H9 (cell line): ENCODE data around the gene TPRG1. TPM values are rescaled to one million over a fixed set of nuclear protein-coding genes. Genes with fewer than 3 reads are reported as not detected.

Experiments used
- DNase-seq: peaks from one replicate; pipeline ENCODE4 v3.0.0-alpha.2; 2017
- H2AFZ ChIP-seq: one replicate; pipeline ENCODE4 v1.6.1; 2013; ENCODE audit warnings: mild to moderate bottlenecking, low read length, control low read depth, moderate library complexity
- H2AK5ac ChIP-seq: 2 replicates; pipeline ENCODE4 v1.6.1; 2013; ENCODE audit warnings: low read length, control low read depth, mixed read lengths; ENCODE audit not compliant: insufficient read length
- H2BK120ac ChIP-seq: one replicate; pipeline ENCODE4 v1.6.1; 2013; ENCODE audit warnings: low read depth, mild to moderate bottlenecking, low read length, control low read depth, inconsistent platforms; ENCODE audit not compliant: poor library complexity, severe bottlenecking
- H2BK12ac ChIP-seq: 2 replicates; pipeline ENCODE4 v1.6.1; 2013; ENCODE audit warnings: low read length, control low read depth, mixed read lengths, low read depth; ENCODE audit not compliant: insufficient read length
- H2BK15ac ChIP-seq: 2 replicates; pipeline ENCODE4 v1.6.1; 2013; ENCODE audit warnings: low read depth, low read length, control low read depth
- H2BK20ac ChIP-seq: one replicate; pipeline ENCODE4 v1.6.1; 2013; ENCODE audit warnings: low read depth, mild to moderate bottlenecking, low read length, control low read depth, inconsistent platforms; ENCODE audit not compliant: poor library complexity, severe bottlenecking
- H2BK5ac ChIP-seq: 2 replicates; pipeline ENCODE4 v1.6.1; 2013; ENCODE audit warnings: low read length, control low read depth, mixed read lengths; ENCODE audit not compliant: insufficient read length
- H3K14ac ChIP-seq: 2 replicates; pipeline ENCODE4 v1.6.1; 2013; ENCODE audit warnings: low read length, control low read depth; ENCODE audit not compliant: insufficient read depth
- H3K18ac ChIP-seq: 2 replicates; pipeline ENCODE4 v1.6.1; 2013; ENCODE audit warnings: low read depth, mild to moderate bottlenecking, mixed read lengths, low read length, control low read depth; ENCODE audit not compliant: insufficient read length
- H3K23ac ChIP-seq: 2 replicates; pipeline ENCODE4 v1.6.1; 2013; ENCODE audit warnings: low read length, control low read depth, mixed read lengths, low read depth; ENCODE audit not compliant: insufficient read length
- H3K23me2 ChIP-seq: 2 replicates; pipeline ENCODE4 v1.6.1; 2013; ENCODE audit warnings: low read depth, mild to moderate bottlenecking, mixed read lengths, low read length, control low read depth; ENCODE audit not compliant: insufficient read length, poor library complexity, severe bottlenecking
- H3K27ac ChIP-seq: 2 replicates; pipeline ENCODE4 v1.5.1; 2013; ENCODE audit warnings: low read length, control low read depth, mixed read lengths, low read depth; ENCODE audit not compliant: insufficient read length
- H3K27me3 ChIP-seq: 2 replicates; pipeline ENCODE4 v1.6.1; 2013; ENCODE audit warnings: low read length, control low read depth, inconsistent platforms; ENCODE audit not compliant: insufficient read depth
- H3K4ac ChIP-seq: 2 replicates; pipeline ENCODE4 v1.6.1; 2013; ENCODE audit warnings: low read depth, mild to moderate bottlenecking, control low read depth, inconsistent platforms, low read length, moderate library complexity
- H3K4me1 ChIP-seq: 2 replicates; pipeline ENCODE4 v1.6.1; 2013; ENCODE audit warnings: low read length, control low read depth, inconsistent platforms; ENCODE audit not compliant: insufficient read depth
- H3K4me2 ChIP-seq: 2 replicates; pipeline ENCODE4 v1.6.1; 2013; ENCODE audit warnings: low read length, control low read depth, mixed read lengths; ENCODE audit not compliant: insufficient read length, insufficient read depth
- H3K56ac ChIP-seq: 2 replicates; pipeline ENCODE4 v1.6.1; 2013; ENCODE audit warnings: low read depth, mild to moderate bottlenecking, mixed read lengths, low read length, control low read depth; ENCODE audit not compliant: insufficient read length
- H3K79me1 ChIP-seq: 2 replicates; pipeline ENCODE4 v1.6.1; 2013; ENCODE audit warnings: low read depth, mild to moderate bottlenecking, moderate library complexity, low read length, control low read depth, inconsistent platforms; ENCODE audit not compliant: insufficient read depth, poor library complexity, severe bottlenecking
- H3K79me2 ChIP-seq: 2 replicates; pipeline ENCODE4 v1.6.1; 2013; ENCODE audit warnings: low read length, control low read depth, inconsistent platforms; ENCODE audit not compliant: insufficient read depth
- H3K9ac ChIP-seq: 2 replicates; pipeline ENCODE4 v1.6.1; 2013; ENCODE audit warnings: low read length, control low read depth, mixed read lengths; ENCODE audit not compliant: insufficient read length; ENCODE audit errors: extremely low read depth
- H3K9me3 ChIP-seq: one replicate; pipeline ENCODE4 v1.6.1; 2013; ENCODE audit warnings: low read depth, low read length, inconsistent platforms; ENCODE audit not compliant: control insufficient read depth
- H3T11ph ChIP-seq: one replicate; pipeline ENCODE4 v1.6.1; 2013; ENCODE audit warnings: mild to moderate bottlenecking, low read length, control low read depth, inconsistent platforms
- H4K20me1 ChIP-seq: one replicate; pipeline ENCODE4 v1.6.1; 2013; ENCODE audit not compliant: control insufficient read depth, insufficient read length, insufficient read depth
- H4K5ac ChIP-seq: 2 replicates; pipeline ENCODE4 v1.6.1; 2013; ENCODE audit warnings: low read depth, mild to moderate bottlenecking, mixed read lengths, low read length, control low read depth; ENCODE audit not compliant: insufficient read length
- H4K8ac ChIP-seq: replicated peaks from 2 replicates; pipeline ENCODE4 v1.6.1; 2013; ENCODE audit warnings: low read length, control low read depth, mixed read lengths, low read depth; ENCODE audit not compliant: insufficient read length
- H4K91ac ChIP-seq: 2 replicates; pipeline ENCODE4 v1.6.1; 2013; ENCODE audit warnings: low read depth, mild to moderate bottlenecking, moderate library complexity, mixed read lengths, low read length, control low read depth; ENCODE audit not compliant: insufficient read length
- H3K27ac Mint-ChIP-seq, 3 experiments: 2 replicates in 2 of 3; 3 replicates in 1 of 3; pipeline ENCODE4 v1.8.0; 2020 to 2021; ENCODE audit warnings: mixed read lengths in 3 of 3, mild to moderate bottlenecking in 1 of 3, moderate library complexity in 1 of 3
- H3K27me3 Mint-ChIP-seq: 2 replicates; pipeline ENCODE4 v1.8.0; 2021; ENCODE audit warnings: low read depth, mild to moderate bottlenecking, moderate library complexity, mixed read lengths
- H3K36me3 Mint-ChIP-seq, 3 experiments: 2 replicates in 2 of 3; 3 replicates in 1 of 3; pipeline ENCODE4 v1.8.0; 2020 to 2021; ENCODE audit warnings: low read depth in 3 of 3, mixed read lengths in 3 of 3; ENCODE audit not compliant: insufficient read depth in 1 of 3
- H3K4me1 Mint-ChIP-seq, 2 experiments: 2 replicates each; pipeline ENCODE4 v1.8.0; 2020; ENCODE audit warnings: mixed read lengths in 2 of 2
- H3K4me3 Mint-ChIP-seq, 2 experiments: 2 replicates in 1 of 2; 3 replicates in 1 of 2; pipeline ENCODE4 v1.8.0; 2020 to 2021; ENCODE audit warnings: mild to moderate bottlenecking in 2 of 2, mixed read lengths in 2 of 2, moderate library complexity in 1 of 2
- H3K9me3 Mint-ChIP-seq, 2 experiments: 2 replicates in 1 of 2; 3 replicates in 1 of 2; pipeline ENCODE4 v1.8.0; 2020; ENCODE audit warnings: mild to moderate bottlenecking in 2 of 2, mixed read lengths in 2 of 2, moderate library complexity in 1 of 2
- WGBS: extraction: QIAGEN DNeasy Blood & Tissue Kit; methylation state at CpG from one replicate; pipeline ENCODE4 v1.1.7; 2013; ENCODE audit warnings: missing lambda C conversion rate, low lambda C conversion rate, mixed read lengths; ENCODE audit not compliant: insufficient read length; ENCODE audit errors: extremely low coverage; 5-methylcytosine and 5-hydroxymethylcytosine counted together
- total RNA-seq: library from RNA; stranded (reverse); gene quantifications from 2 replicates; pipeline ENCODE4 v1.2.1, GENCODE V29; 2021
- TF ChIP-seq, protein P1 (sequence below): fragments of 200-600 bp; sonication (generic); conservative IDR thresholded peaks from 3 replicates; pipeline ENCODE4 v1.8.0; 2021; ENCODE audit warnings: antibody characterized with exemption, mild to moderate bottlenecking

The TPRG1 gene
- total RNA-seq, 1 experiment from 2014 or later: 0.66 TPM

- H3K27me3 Mint-ChIP-seq: no peaks in the 10 kb centered on the region
Observed at GRCh38 chr3:189167027-189167766, 4.6 kb upstream of the TPRG1 start.

More at GRCh38 chr3:189167027-189167766, 4.6 kb upstream of the TPRG1 start:
- Histone ChIP-seq H3K79me2 (no peaks in the 10 kb centered on the region), H2AK5ac (no peak overlapping the region), H2AFZ (no peak overlapping the region), H3K9ac (no peak overlapping the region), H3K23me2 (no peaks in the 10 kb centered on the region), H3K4me2 (no peak overlapping the region), H3K27me3 (no peaks in the 10 kb centered on the region), H3K79me1 (no peaks in the 10 kb centered on the region), H4K20me1 (no peaks in the 10 kb centered on the region), H3K4me1 (peaks cover 2% of the 10 kb centered on the region; the same call in 1 of the 2 replicates), H2BK5ac (no peak overlapping the region), H4K5ac (no peak overlapping the region), H4K91ac (no peak overlapping the region), H3K18ac (no peak overlapping the region), H3K4ac (no peak overlapping the region), H3K9me3 (no peaks in the 10 kb centered on the region), H3K14ac (no peak overlapping the region), H2BK20ac (no peak overlapping the region), H3K23ac (no peak overlapping the region), H2BK12ac (no peak overlapping the region), H3T11ph (no peak overlapping the region), H4K8ac (no peak overlapping the region), H3K56ac (no peak overlapping the region), H2BK120ac (no peak overlapping the region), H3K27ac (no peak overlapping the region), H2BK15ac (no peak overlapping the region)
- H3K4me3 Mint-ChIP-seq: no peak overlapping the region
- no peaks in the 10 kb centered on the region for H3K36me3 Mint-ChIP-seq
- TF ChIP-seq, protein P1, sequence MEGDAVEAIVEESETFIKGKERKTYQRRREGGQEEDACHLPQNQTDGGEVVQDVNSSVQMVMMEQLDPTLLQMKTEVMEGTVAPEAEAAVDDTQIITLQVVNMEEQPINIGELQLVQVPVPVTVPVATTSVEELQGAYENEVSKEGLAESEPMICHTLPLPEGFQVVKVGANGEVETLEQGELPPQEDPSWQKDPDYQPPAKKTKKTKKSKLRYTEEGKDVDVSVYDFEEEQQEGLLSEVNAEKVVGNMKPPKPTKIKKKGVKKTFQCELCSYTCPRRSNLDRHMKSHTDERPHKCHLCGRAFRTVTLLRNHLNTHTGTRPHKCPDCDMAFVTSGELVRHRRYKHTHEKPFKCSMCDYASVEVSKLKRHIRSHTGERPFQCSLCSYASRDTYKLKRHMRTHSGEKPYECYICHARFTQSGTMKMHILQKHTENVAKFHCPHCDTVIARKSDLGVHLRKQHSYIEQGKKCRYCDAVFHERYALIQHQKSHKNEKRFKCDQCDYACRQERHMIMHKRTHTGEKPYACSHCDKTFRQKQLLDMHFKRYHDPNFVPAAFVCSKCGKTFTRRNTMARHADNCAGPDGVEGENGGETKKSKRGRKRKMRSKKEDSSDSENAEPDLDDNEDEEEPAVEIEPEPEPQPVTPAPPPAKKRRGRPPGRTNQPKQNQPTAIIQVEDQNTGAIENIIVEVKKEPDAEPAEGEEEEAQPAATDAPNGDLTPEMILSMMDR: no peak
- no CpG with 5 or more reads among the region's 5 CpGs for WGBS
- no peak for DNase-seq
- H3K27ac Mint-ChIP-seq: no peak overlapping the region
- H3K4me1 Mint-ChIP-seq: peaks cover 14 to 21% of the 10 kb centered on the region in 2 experiments
- no peaks in the 10 kb centered on the region for H3K9me3 Mint-ChIP-seq
